Measurements from ENCODE around the gene CD55.

The CD55 gene, protein sequence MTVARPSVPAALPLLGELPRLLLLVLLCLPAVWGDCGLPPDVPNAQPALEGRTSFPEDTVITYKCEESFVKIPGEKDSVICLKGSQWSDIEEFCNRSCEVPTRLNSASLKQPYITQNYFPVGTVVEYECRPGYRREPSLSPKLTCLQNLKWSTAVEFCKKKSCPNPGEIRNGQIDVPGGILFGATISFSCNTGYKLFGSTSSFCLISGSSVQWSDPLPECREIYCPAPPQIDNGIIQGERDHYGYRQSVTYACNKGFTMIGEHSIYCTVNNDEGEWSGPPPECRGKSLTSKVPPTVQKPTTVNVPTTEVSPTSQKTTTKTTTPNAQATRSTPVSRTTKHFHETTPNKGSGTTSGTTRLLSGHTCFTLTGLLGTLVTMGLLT

DNA sequence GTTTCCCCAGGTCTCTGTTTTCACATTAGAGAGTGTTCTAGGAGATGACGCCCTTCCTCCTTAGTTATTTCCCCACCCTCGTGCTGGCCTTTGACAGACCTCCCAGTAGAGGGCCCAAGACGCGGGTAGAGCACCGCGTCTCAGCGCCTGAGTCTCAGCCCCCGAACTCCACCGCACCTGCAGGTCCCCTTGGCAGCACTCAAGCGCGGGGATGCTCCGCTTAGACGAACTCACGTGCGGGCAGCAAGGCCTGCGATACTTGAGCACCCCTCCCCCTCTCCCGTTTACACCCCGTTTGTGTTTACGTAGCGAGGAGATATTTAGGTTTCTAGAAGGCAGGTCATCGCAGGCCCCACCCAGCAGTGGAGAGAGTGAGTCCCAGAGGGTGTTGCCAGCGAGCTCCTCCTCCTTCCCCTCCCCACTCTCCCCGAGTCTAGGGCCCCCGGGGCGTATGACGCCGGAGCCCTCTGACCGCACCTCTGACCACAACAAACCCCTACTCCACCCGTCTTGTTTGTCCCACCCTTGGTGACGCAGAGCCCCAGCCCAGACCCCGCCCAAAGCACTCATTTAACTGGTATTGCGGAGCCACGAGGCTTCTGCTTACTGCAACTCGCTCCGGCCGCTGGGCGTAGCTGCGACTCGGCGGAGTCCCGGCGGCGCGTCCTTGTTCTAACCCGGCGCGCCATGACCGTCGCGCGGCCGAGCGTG is at the start of gene CD55:
Gene CD55 (plus strand): TSS at position 600 of the 711 bp plus-strand sequence. CDS start 88 bp downstream, at position 688.
- peak; percentile 96 to 100 (median 99) for DNase-seq

DNA sequence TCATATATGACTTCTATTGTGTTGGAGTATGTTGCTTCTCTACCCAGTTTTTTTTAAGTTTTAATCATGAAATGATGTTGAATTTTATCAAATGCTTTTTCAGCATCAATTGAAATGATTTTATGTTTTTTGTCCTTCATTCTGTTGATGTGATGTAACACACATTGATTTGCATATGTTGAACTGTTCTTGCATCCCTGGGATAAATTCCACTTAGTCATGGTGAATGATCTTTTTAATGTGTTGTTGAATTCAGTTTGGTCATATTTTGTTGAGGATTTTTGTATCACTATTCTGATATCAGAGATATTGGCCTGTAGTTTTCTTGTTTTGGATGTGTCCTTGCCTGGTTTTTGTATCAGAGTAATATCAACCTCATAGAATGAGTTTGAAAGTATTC is 46.6 kb upstream of the CD55 start:
- DNase-seq: no peak

DNA sequence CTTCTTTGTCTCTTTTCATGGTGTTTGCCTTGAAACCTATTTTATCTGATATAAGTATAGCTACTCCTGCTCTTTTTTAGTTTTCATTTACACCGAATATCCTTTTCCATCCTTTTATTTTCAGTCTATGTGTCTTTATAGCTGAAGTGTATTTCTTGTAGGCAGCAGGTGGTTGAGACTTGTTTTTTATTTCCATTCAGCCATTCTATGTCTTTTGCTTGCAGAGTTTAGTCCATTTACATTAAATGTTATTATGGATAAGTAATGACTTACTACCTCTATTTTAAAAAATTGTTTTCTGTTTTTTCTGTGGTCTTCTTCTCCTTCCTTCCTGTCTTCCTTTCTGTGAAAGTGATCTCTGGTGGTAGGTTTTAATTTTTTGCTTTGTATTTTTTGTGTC is 45.0 kb upstream of the CD55 start:
- peak in 1 of 6 experiments; percentile 5 for DNase-seq

DNA sequence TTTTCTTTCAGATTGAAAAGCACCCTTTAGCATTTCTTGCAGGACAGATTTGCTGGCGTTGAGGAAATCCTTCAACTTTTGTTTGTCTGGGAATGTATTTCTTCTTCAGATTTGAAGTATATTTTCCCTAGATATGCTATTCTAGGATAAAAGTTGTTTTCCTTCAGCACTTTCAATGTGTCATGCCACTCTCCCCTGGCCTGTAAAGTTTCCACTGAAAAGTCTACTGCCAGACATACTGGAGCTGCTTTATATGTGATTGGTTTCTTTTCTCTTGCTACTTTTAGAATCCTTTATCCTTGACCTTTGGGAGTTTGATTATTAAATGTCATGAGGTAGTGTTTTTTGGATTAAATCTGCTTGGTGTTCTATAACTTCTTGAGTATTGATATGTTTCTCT is 44.2 kb upstream of the CD55 start:
- no peak for DNase-seq

DNA sequence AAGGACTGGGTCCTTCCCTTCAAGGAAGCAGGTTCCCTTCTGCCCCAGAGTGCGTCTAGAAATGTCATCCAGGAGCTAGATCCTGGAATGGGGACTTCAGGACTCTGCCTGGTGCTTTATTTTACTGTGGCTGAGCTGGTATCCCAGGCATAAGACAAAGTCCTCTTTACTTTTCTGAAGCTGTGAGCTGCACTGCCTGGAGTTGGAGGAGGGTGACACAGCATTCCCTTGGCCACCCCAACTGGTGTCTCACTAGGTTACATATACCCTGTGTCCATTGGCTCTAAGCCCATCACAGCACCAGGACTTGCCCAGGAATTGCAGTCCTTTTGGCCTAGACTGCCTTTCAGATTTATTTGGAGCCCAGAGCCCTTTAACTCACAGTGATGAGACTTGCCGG is 41.8 kb upstream of the CD55 start:
- DNase-seq: no peak

DNA sequence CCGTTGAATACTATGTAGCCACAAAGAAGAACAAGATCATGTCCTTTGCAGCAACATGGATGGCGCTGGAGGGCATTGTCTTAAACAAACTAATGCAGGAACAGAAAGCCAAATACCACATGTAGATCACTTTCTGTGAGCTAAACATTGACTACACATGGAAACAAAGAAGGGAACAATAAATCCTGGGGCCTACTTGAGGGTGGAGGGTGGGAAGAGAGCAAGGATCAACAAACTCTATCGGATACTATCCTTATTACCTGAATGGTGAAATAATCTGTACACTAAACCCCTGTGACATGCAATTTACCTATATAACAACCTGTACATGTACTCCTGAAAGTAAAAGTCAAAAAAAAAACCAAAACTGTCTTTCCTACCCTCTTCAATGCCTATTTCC is 40.8 kb upstream of the CD55 start:
- DNase-seq: no peak

DNA sequence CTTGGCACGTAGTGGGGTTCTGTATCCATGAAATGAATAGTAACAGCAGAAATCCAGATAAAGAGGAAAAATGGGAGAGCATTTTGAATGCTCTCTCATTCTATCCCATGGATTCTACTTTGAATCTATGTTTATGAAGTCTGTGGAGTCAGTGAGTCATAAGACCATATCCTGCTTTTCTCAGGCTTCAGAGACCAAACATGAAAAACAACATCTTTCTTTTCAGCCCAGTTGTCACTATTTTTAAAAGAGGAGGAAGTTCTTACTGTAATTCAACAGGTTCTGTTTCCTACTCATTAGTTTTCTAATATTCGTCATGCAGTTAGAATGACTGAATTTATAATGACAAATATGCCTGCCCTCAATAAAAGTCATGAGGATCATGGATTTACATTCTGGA is 39.4 kb upstream of the CD55 start:
- DNase-seq: peak in 1 of 6 experiments; percentile 10

DNA sequence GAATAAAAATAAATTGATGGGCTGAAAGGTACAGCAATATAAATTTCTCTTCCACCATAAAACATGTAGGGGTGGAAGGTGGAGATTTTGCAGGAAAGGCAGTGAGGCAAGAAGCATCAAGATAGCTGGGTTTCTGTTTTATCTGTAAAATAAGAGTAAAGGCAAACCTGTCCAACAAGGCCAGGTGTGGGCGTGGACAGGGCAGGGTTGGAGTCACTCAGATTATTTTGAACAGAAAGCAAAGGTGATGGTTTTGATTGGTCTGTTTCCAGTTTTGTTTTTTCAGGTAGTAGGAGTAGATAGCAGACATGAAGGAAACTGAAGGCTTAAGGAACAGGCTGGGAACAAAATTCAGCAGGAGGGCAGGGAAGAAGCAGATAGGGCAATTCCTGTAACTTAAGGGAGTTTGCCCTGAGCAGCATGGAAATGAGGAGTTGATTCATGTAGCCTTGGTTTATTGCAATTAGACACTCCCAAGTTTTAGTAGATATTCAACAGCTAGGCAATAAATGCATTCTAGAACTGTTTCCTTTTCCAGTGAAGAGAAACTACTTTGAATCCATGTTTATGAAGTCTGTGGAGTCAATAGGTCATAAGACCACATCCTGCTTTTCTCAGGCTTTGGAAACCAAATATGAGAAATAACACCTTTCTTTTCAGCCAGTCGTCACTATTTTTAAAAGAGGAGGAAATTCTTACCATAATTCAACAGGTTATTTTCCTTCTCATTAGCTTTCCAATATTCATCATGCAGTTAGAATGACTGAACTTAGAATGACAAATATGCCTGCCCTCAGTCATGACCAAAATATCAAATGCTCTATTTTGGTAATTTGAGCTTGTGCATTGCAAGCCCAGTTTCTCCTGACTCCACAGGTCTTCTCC is 38.7 kb upstream of the CD55 start:
- DNase-seq: peak in 3 of 6 experiments; percentile 17 to 24 (median 19)

DNA sequence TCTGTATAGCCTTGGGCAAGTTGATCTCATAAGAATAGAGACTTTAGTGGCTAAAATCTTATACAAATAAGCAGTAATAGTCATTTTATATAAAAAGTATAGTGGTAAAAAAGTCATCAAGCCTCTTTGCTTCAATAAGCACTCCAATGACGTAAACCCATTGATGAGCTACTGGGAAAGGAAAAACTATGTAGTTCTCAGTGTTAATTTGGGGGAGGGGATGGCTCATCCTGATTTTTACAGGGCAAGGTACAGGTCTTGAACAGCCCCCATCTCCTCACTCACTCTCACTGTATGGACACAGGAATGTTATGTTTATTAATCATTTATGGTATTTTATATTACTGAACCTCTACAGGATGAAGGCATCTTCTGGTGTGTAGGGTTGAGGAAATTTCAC is 38.1 kb upstream of the CD55 start:
- no peak for DNase-seq

DNA sequence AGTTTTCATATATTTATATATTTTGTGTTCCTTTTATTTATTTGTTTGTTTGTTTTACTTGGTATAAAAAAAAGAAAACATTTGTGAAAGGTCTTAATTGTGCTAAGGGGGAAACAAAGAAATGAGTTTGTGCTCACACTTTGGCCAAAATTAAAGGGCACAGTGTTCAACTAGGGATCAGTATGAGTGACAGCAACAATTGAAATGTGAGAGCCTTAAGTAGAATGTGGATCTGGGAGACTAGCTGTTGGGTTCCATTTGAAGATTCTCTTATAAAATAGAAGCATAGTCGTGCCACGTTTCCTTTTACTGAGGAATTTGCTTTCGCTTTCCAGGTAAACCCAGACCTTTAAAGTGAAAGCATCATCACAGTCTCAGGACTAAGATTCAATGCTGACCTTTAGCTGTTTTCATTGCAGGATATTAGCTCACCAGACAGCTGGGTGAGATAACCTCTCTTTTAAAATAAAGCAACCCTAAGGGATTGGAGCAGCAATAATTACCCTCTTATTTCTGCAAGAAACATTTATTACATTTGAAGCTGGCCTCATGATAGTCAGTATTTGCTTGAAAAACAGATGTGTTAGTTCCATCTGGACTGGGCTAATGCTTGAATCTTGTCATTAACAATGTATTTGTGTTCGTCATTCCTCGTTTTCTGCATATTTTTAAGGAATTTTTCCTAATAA is 37.1 kb upstream of the CD55 start:
- no peak for DNase-seq

DNA sequence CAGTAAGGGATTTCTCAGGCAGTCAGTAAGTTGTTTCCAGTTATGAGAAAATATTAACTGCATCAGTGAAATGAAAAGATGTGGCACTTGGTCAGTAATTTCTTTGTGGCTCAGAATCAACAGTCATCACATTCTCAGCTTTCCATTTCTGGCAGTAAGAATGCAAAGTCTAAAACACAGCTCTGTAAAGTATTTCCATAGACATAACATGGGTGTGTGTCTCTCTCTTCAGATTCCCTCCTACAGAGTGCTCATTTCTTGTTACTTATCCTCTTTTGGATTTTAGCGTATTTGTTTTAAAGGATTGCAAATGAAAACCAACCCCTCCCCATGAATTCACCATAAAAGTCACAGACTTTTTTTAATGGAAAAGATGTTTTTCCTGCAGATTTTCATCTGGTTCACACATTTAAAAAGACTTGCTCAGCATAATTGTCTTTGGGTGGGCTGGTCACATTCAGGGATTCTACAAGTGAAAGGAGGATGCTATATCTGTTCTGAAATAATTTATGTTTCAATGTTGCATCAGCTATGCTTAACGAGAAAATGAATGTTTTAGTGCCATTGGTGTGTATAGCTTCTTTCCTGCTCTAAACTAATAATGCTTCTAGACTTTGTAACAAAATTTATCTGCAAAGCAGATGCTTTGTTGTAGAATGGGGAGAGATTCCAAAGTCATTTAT is 34.6 kb upstream of the CD55 start:
- DNase-seq: no peak

DNA sequence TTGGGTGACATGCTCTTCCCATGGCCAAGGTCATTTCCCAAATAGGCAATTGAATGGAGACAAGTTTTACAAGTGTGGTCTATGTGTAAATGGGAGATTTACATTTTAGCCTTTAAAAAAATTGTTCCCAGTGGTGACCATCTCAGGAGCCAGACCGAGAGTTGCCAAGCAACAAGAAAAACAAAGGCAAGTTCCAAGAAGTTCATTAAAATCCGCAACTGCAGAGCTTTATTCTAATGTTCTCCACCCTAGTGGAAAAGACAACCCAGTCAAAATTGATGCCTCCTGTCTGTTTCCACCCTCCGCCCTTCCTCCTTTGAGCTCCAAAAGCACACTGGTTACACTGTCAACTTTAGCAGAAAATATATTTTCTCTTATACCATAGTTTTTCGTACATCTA is 33.2 kb upstream of the CD55 start:
- DNase-seq: no peak

DNA sequence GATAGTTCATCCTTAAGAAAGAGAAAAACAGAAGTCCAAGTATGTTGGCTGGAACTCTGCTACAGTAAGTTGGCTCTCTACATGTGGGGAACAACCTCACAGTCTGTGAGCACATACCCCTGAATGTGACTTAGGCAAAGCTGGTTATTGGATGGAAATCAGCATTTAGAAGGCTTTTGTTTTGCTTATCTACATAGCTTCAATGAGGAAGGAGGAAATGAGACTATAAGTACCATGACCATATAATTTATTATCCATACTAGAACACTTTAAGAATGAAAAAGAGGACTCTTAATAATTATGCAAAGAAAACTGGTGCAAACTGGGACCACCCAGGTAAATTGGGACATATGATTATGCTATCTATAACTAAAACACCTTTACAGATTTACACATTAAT is 31.7 kb upstream of the CD55 start:
- no peak for DNase-seq

DNA sequence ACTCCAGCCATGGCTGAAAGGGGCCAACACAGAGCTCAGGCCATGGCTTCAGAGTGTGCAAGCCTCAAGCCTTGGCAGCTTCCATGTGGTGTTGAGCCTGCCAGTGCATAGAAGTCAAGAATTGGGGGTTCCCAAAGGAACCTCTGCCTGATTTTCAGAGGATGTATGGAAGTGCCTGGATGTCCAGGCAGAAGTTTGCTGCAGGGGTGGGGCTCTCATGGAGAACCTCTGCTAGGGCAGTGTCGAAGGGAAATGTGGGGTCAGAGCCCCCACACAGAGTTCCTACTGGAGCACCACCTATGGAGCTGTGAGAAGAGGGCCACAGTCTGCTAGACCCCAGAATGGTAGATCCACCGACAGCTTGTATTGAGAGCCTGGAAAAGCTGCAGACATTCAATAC is 29.8 kb upstream of the CD55 start:
- no peak for DNase-seq

DNA sequence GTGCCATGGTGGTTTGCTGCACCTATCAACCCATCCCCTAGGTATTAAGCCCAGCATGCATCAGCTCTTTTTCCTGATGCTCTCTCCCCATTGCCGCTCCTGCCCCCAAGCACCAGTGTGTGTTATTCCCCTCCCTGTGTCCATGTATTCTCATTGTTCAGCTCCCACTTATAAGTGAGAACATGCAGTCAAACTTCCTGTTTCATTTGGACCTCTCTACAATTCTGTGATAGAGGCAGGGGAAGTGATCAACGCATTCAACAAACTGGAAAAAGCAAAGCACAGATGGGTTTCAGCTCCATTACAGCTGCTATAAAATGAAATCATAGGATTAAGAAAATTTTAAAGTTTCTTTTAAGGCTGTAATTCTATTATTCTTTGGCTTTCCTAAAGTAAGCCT is 23.3 kb upstream of the CD55 start:
- DNase-seq: no peak

DNA sequence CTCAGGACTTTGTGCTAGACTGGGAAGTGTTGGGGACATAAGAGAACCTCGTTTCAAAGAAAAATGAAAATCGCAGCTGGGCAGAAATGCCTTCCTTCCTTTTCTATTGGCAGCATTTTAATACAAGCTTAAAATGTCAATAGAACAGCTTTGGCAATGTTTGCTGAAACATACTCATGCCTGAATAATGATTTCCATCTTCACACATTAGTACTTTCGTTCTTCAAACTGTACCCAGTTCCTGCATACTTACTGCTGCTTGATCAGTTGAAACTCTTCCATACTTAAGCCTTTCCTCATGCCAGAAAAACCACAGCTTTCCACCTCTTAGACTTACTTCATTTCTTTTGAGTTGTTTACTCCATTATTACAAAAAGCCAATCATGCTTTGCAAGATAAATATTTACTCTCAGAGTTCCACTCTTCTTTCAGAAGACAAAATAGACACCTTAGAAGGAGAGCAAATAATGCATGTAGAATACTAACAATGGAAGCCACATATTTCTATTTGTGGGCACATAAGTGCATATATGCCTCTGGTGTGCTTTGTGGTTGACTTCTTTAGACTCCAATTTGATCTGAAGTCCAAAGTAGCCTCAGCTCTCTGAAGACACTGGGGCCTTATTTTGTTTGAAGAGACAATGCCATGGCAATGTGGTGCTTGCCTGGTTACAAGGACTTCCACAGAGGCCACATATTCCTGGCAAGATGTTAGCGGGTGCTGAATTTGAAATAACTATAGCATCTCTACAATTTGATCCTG is 22.7 kb upstream of the CD55 start:
- DNase-seq: no peak

DNA sequence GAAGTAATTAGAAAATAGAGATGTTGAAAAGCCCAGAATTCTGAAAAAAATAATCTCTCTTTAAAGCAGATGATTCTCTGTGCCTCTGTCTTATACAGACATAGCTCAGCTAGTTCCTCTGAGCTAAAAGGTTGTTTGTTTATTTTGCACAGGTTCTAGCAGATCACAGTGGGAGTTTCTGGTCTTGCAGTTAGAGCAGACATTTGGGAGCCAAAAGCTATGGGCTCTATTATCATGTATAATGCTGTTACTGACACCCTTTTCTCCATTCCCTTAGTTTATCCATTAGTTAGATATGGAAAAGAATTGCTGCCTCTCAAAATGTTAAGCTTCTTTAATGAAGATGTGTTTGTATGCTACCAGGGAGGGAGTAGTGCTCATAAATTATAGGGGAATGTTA is 20.5 kb upstream of the CD55 start:
- no peak for DNase-seq

DNA sequence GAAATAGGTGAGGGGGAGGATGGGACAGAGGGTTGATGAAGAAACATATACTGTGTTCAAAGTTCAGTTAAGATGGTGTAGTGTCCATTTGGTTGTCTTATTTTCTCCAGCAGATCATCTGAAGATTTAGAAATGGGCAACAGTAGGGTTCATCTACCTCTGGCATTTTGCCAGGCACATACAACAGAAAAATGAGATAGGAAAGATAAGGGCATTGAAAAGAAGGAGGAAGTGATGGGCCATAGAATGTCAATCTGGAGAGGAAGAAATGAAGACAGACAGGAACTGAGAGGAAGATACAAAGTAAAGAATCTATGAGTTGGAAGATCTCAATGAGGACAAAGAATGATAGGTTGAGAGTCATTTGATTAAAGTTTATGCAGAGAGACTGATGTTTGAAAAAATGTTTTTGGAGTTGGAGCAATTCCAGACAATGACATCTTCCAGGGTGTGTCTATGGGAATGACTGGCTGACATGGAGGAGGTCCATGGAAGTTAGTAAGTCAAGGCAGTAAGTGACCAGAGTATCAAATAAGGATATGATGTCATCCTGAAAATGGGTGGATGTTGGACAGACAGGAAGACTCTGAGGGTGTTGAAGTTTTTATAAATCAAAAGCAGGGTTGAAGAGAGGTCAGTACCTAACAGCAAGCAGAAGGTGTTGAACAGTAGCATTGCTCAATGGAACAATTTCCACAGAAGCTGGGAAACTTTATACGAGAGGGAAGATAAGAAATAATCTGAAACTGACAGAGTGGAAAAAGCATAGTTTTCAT is 18.7 kb upstream of the CD55 start:
- no peak for DNase-seq

DNA sequence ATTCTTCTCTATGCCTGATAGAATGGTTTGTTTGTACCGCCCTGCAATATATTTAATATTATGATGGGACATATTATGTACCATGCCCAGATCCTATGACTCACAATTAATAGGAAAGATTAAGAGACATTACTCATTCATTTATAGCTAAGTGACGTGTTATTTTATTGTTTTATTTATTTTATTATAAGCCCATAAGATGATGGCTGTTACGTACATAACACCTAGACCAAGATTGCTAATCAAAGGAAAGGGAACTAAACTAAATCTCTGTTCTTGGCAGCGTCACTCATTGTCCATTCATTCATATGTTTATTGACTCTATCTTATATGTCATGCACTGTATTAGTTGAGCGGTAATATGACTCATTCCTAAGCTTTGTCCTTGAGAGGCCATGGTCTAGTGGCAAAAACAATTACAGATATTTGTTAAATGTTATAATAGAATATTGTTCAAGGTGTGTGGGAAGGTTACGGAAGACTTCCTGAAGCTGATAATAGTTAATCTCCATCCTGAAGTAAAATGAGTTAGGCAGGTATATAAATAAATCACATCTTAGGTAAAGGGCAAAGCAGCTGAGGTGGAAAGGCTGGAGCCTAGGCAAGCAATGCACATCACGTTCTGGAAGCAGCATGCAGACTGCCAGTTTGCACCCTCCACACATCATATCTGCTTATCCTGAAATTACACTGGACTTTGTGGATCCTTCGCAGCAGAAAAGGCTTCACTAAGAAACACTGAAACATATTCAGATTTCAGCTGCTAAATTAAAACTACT is 16.6 kb upstream of the CD55 start:
- DNase-seq: no peak

DNA sequence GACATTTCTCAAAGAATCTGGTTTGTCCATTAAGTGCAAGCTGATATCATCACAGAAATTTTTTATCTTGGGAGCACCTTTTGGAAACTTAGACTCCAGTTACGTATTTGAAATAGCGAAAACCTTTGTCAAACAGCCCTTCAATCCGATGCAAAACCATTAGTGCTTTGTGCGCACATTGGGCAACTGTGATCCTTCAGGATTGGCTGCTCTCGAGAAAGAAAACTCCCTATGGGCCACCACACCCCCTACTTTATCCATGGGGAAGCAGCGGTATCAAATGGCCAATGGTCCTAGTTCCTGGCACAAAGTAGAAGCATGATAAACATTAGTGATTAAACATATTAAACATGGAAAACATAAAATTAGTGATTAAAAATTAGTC is 16.0 kb upstream of the CD55 start:
- DNase-seq: no peak

Measured in stimulated activated naive CD4-positive, alpha-beta T cell (primary cell).